Prostate gland (tissue), 2 donors: ENCODE data around the gene TLE2.

Experiments used
- CTCF ChIP-seq, 4 experiments: fragments of 200-600 bp in 2 of 4; fragments of 450-650 bp in 2 of 4; sonication (generic) in 2 of 4; IDR thresholded peaks; 1 replicate in 3 of 4; 2 replicates in 1 of 4; pipeline ENCODE4 v1.5.1; 2016 to 2019; ENCODE audit warnings: antibody characterized with exemption in 4 of 4, mild to moderate bottlenecking in 2 of 4, moderate library complexity in 2 of 4
- POLR2A ChIP-seq: fragments of 450-650 bp; IDR thresholded peaks from one replicate; pipeline ENCODE4 v1.6.1; 2016; ENCODE audit warnings: antibody characterized with exemption, mild to moderate bottlenecking
- POLR2AphosphoS5 ChIP-seq: sonication (generic); formaldehyde crosslinking; IDR thresholded peaks from one replicate; pipeline ENCODE4 v1.6.1; 2017; ENCODE audit warnings: antibody characterized with exemption

GRCh38 chr19:2993579-2993978, 35.5 kb downstream of the TLE2 start:
- no peak for TF ChIP-seq POLR2A
- no peak for TF ChIP-seq CTCF (IDR thresholded peaks at IDR 0.05)
- TF ChIP-seq POLR2AphosphoS5 = no peak
